ENCODE data around the gene ESD. TPM values are rescaled to one million over a fixed set of nuclear protein-coding genes. Genes with fewer than 3 reads are reported as not detected.

The ESD gene
- total and polyA plus RNA-seq, 2 of the 13 experiments (the other 11 are each of a cell fraction or from before 2014, with no cell fraction given): 118 to 147 TPM

DNA sequence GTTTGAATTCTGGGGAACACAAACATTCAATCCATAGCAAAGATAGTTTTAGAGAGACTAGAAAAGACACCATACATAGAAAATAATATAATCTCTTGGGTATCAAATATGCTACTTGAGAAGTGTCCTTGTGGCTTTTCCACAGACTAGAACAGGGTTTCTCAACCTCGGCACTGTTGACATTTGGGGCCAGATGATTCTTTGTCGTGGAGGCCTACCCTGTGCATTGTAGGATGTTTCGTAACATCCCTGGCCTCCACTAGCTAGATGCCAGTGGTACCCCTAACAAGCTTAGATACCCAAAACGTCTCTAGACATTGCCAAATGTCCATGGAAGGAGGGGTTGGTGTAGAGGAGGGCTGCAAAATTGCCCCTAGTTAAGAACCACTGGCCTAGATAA lies 2.2 kb upstream of the ESD start:
- FAIRE-seq (peak; percentile 64), DNase-seq (ENCODE audit: low spot score) (peak; percentile 12), ATAC-seq (no peak)
- no peak overlapping the region for H3K9ac ChIP-seq (ENCODE audit: insufficient read depth, low read depth, low read length)
- no TSS peak for BruUV-seq (replicated peaks)
- no peaks in the 10 kb centered on the region for H3K9me3 ChIP-seq (ENCODE audit: low read length)
- POLR2A ChIA-PET: no interaction called here
- no peak overlapping the region for H3K27ac ChIP-seq (ENCODE audit: extremely low read length, insufficient read depth, low read length)
- CTCF ChIA-PET (ENCODE audit: low intra/inter-chr PET ratio, low total read pairs): no interaction called here
- no peaks in the 10 kb centered on the region for H3K36me3 ChIP-seq (replicated peaks in 1 of 2; ENCODE audit: control insufficient read depth in 1 of 2, insufficient read depth in 2 of 2, low read length in 2 of 2)
- peak overlapping the region; percentile 11; the same call in 1 of the 2 replicates for H3K4me2 ChIP-seq (ENCODE audit: low read depth, low read length)
- in situ Hi-C loops (cut with HindIII; ENCODE audit: extremely low pct_ligation_motif_present, low pct_unique_long_range_greater_than_20kb) (no loop called here), intact Hi-C loops (cut with micrococcal nuclease; ENCODE audit: unreplicated experiment) (loop anchor here (5.0 kb wide), 1 partner anchor 247 kb away; the partner anchor contains the start of gene LRCH1)
- 0% methylated on average over 4 of the region's 4 CpGs for WGBS (ENCODE audit: low lambda C conversion rate)
- no peaks in the 10 kb centered on the region for H4K20me1 ChIP-seq (ENCODE audit: insufficient read depth, low read length)
- peaks cover 20% of the 10 kb centered on the region for H3K79me2 ChIP-seq (ENCODE audit: insufficient read depth, low read length)
- H3K27me3 ChIP-seq (ENCODE audit: control insufficient read depth in 1 of 2, insufficient read depth in 2 of 2, low read length in 2 of 2): no peaks in the 10 kb centered on the region; a peak in 1 of 5 replicates
- H3K4me3 ChIP-seq (replicated peaks in 1 of 3; ENCODE audit: insufficient read depth in 1 of 3, low read depth in 2 of 3, low read length in 3 of 3): no peak overlapping the region
- H2AFZ ChIP-seq (ENCODE audit: low read length): no peak overlapping the region
- H3K4me1 ChIP-seq (ENCODE audit: insufficient read depth, low read length): peaks cover 49% of the 10 kb centered on the region
- TF ChIP-seq, protein P1, sequence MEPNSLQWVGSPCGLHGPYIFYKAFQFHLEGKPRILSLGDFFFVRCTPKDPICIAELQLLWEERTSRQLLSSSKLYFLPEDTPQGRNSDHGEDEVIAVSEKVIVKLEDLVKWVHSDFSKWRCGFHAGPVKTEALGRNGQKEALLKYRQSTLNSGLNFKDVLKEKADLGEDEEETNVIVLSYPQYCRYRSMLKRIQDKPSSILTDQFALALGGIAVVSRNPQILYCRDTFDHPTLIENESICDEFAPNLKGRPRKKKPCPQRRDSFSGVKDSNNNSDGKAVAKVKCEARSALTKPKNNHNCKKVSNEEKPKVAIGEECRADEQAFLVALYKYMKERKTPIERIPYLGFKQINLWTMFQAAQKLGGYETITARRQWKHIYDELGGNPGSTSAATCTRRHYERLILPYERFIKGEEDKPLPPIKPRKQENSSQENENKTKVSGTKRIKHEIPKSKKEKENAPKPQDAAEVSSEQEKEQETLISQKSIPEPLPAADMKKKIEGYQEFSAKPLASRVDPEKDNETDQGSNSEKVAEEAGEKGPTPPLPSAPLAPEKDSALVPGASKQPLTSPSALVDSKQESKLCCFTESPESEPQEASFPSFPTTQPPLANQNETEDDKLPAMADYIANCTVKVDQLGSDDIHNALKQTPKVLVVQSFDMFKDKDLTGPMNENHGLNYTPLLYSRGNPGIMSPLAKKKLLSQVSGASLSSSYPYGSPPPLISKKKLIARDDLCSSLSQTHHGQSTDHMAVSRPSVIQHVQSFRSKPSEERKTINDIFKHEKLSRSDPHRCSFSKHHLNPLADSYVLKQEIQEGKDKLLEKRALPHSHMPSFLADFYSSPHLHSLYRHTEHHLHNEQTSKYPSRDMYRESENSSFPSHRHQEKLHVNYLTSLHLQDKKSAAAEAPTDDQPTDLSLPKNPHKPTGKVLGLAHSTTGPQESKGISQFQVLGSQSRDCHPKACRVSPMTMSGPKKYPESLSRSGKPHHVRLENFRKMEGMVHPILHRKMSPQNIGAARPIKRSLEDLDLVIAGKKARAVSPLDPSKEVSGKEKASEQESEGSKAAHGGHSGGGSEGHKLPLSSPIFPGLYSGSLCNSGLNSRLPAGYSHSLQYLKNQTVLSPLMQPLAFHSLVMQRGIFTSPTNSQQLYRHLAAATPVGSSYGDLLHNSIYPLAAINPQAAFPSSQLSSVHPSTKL (CRISPR knock-in tag; IDR thresholded peaks at IDR 0.05): peak; percentile 38; the same call in 1 of the 2 replicates
- TF ChIP-seq ARNT2 (CRISPR knock-in tag; IDR thresholded peaks at IDR 0.05; ENCODE audit: low read depth): no peak
- no peak for TF ChIP-seq NFIC (IDR thresholded peaks at IDR 0.05; ENCODE audit: low read length)
- no peak for TF ChIP-seq ZKSCAN8 (CRISPR knock-in tag; IDR thresholded peaks at IDR 0.05; ENCODE audit: borderline replicate concordance)
- TF ChIP-seq, protein P2, sequence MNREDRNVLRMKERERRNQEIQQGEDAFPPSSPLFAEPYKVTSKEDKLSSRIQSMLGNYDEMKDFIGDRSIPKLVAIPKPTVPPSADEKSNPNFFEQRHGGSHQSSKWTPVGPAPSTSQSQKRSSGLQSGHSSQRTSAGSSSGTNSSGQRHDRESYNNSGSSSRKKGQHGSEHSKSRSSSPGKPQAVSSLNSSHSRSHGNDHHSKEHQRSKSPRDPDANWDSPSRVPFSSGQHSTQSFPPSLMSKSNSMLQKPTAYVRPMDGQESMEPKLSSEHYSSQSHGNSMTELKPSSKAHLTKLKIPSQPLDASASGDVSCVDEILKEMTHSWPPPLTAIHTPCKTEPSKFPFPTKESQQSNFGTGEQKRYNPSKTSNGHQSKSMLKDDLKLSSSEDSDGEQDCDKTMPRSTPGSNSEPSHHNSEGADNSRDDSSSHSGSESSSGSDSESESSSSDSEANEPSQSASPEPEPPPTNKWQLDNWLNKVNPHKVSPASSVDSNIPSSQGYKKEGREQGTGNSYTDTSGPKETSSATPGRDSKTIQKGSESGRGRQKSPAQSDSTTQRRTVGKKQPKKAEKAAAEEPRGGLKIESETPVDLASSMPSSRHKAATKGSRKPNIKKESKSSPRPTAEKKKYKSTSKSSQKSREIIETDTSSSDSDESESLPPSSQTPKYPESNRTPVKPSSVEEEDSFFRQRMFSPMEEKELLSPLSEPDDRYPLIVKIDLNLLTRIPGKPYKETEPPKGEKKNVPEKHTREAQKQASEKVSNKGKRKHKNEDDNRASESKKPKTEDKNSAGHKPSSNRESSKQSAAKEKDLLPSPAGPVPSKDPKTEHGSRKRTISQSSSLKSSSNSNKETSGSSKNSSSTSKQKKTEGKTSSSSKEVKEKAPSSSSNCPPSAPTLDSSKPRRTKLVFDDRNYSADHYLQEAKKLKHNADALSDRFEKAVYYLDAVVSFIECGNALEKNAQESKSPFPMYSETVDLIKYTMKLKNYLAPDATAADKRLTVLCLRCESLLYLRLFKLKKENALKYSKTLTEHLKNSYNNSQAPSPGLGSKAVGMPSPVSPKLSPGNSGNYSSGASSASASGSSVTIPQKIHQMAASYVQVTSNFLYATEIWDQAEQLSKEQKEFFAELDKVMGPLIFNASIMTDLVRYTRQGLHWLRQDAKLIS (CRISPR knock-in tag; IDR thresholded peaks at IDR 0.05): no peak
- peak; percentile 37; the same call in 1 of the 2 replicates for TF ChIP-seq HMG20A (CRISPR knock-in tag; IDR thresholded peaks at IDR 0.05; ENCODE audit: borderline replicate concordance)
- TF ChIP-seq NFYB (CRISPR knock-in tag; IDR thresholded peaks at IDR 0.05): no peak
- no peak for TF ChIP-seq ZSCAN25 (CRISPR knock-in tag; IDR thresholded peaks at IDR 0.05)
- TF ChIP-seq U2AF2 (IDR thresholded peaks at IDR 0.05; ENCODE audit: low read depth, low read length): no peak
- TF ChIP-seq, protein P3, sequence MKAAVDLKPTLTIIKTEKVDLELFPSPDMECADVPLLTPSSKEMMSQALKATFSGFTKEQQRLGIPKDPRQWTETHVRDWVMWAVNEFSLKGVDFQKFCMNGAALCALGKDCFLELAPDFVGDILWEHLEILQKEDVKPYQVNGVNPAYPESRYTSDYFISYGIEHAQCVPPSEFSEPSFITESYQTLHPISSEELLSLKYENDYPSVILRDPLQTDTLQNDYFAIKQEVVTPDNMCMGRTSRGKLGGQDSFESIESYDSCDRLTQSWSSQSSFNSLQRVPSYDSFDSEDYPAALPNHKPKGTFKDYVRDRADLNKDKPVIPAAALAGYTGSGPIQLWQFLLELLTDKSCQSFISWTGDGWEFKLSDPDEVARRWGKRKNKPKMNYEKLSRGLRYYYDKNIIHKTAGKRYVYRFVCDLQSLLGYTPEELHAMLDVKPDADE (CRISPR knock-in tag; IDR thresholded peaks at IDR 0.05): no peak
- no peak for TF ChIP-seq ZNF24 (IDR thresholded peaks at IDR 0.05)
- TF ChIP-seq SP1 (IDR thresholded peaks at IDR 0.05): no peak
- TF ChIP-seq SP1 (CRISPR knock-in tag; IDR thresholded peaks at IDR 0.05): no peak
- no peak for TF ChIP-seq SP5 (CRISPR knock-in tag; IDR thresholded peaks at IDR 0.05; ENCODE audit: borderline replicate concordance, low read depth)
- no peak for TF ChIP-seq ZNF569 (CRISPR knock-in tag; IDR thresholded peaks at IDR 0.05; ENCODE audit: borderline replicate concordance)
- TF ChIP-seq PCBP1 (IDR thresholded peaks at IDR 0.05; ENCODE audit: borderline replicate concordance, low read depth, low read length): no peak
